BLaER1 (cell line): ENCODE data around the gene FBXL17.

Source experiments
- H3K27ac ChIP-seq: shearing (Covaris generic); formaldehyde crosslinking; 2 replicates; pipeline ENCODE4 v1.8.1; 2022
- H3K27me3 ChIP-seq: shearing (Covaris generic); formaldehyde crosslinking; 2 replicates; pipeline ENCODE4 v1.8.1; 2022
- H3K36me3 ChIP-seq: shearing (Covaris generic); formaldehyde crosslinking; 2 replicates; pipeline ENCODE4 v1.8.1; 2022
- H3K4me1 ChIP-seq: shearing (Covaris generic); formaldehyde crosslinking; 2 replicates; pipeline ENCODE4 v1.8.1; 2022
- H3K4me2 ChIP-seq: shearing (Covaris generic); formaldehyde crosslinking; 2 replicates; pipeline ENCODE4 v1.8.1; 2022
- H3K4me3 ChIP-seq: shearing (Covaris generic); formaldehyde crosslinking; 2 replicates; pipeline ENCODE4 v1.8.1; 2022
- H3K9ac ChIP-seq: shearing (Covaris generic); formaldehyde crosslinking; 2 replicates; pipeline ENCODE4 v1.8.1; 2022
- H3K9me3 ChIP-seq: shearing (Covaris generic); formaldehyde crosslinking; 2 replicates; pipeline ENCODE4 v1.8.1; 2022
- H4K20me1 ChIP-seq: shearing (Covaris generic); formaldehyde crosslinking; 2 replicates; pipeline ENCODE4 v1.8.1; 2022
- Cebpa-rat ChIP-seq: shearing (Covaris generic); IDR thresholded peaks from 2 replicates; pipeline ENCODE4 v1.8.1; 2022

FBXL17 gene

DNA sequence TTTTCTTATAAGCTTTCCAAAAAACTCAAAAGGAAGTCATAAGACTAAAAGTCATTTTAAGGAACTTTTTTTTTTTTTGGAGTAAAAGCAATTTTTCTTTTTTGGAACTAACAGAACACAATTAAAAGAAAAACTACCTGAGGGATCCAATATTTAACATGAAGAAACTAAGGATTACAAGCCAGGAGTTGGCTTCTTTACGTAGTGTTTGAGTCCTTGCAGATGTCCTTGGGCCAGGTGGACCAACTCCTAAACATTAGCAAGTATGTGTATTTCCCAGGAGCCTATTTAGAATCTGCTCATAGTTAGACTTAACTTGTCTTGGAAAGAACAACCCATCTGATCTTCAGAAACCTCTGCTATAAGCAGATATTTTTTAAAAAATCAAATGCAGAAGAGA, 557.1 kb downstream of the FBXL17 start:
- no peak overlapping the region for H3K9ac ChIP-seq
- no peaks in the 10 kb centered on the region for H3K36me3 ChIP-seq
- H3K4me2 ChIP-seq, result no peak overlapping the region
- H3K27me3 ChIP-seq, result no peaks in the 10 kb centered on the region
- H3K4me3 ChIP-seq, result no peak overlapping the region
- H3K4me1 ChIP-seq, result no peaks in the 10 kb centered on the region
- no peak overlapping the region for H3K27ac ChIP-seq
- no peak for TF ChIP-seq Cebpa-rat
- H3K9me3 ChIP-seq, result no peaks in the 10 kb centered on the region
- H4K20me1 ChIP-seq, result no peaks in the 10 kb centered on the region

GRCh38 chr5:107821288-107821687, 560.6 kb downstream of the FBXL17 start:
- Histone ChIP-seq H3K4me1 (no peaks in the 10 kb centered on the region), H3K27me3 (no peaks in the 10 kb centered on the region), H3K9me3 (no peaks in the 10 kb centered on the region), H3K27ac (no peak overlapping the region), H3K4me3 (no peak overlapping the region), H3K9ac (no peak overlapping the region), H3K4me2 (no peak overlapping the region), H4K20me1 (no peaks in the 10 kb centered on the region), H3K36me3 (no peaks in the 10 kb centered on the region)
- no peak for TF ChIP-seq Cebpa-rat

DNA sequence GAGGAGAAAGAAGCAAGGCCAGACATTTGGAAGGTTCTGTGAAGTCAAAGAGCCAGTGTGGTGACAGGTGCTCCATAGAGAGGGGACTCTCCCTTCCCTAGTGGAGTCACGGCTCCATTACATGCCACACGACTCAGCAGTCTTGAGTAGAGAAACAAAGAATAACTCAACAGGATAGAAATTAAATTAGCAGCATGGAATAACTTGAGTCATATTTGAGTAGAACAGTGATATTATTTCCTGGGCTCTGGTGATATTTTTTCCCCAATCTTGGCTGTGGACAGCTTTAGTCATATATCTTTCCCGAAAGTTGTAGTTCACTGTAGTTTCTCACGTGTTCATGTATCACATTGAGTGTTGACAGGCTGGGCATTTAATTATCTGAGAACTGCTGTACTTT, 561.5 kb downstream of the FBXL17 start:
- H3K4me2 ChIP-seq, result no peak overlapping the region
- H3K4me3 ChIP-seq, result no peak overlapping the region
- no peak overlapping the region for H3K9ac ChIP-seq
- no peak overlapping the region for H3K27ac ChIP-seq
- no peaks in the 10 kb centered on the region for H4K20me1 ChIP-seq
- H3K4me1 ChIP-seq, result no peaks in the 10 kb centered on the region
- no peaks in the 10 kb centered on the region for H3K36me3 ChIP-seq
- H3K27me3 ChIP-seq, result no peaks in the 10 kb centered on the region
- no peak for TF ChIP-seq Cebpa-rat
- no peaks in the 10 kb centered on the region for H3K9me3 ChIP-seq

DNA sequence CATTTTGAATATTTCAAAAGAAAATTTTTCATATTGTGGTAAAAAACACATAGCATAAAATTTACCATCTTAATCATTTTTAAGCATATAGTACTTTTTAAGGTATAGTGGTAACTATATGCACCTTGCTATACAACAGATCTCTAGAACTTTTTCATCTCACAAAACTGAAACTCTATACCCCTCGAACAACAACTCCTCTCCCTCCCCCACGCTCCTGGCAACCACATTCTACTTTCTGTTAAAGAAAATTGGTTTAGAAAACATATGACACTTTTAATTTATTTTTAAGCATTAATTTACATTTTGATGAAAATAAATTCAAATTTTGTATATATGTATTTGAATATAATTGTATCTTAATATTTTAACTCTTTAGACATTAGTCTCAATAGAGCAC, 563.9 kb downstream of the FBXL17 start:
- H3K9ac ChIP-seq, result no peak overlapping the region
- no peak overlapping the region for H3K4me3 ChIP-seq
- no peaks in the 10 kb centered on the region for H3K27me3 ChIP-seq
- H3K27ac ChIP-seq, result no peak overlapping the region
- H3K9me3 ChIP-seq, result no peaks in the 10 kb centered on the region
- H3K4me1 ChIP-seq, result no peaks in the 10 kb centered on the region
- no peak for TF ChIP-seq Cebpa-rat
- H3K36me3 ChIP-seq, result no peaks in the 10 kb centered on the region
- H3K4me2 ChIP-seq, result no peak overlapping the region
- H4K20me1 ChIP-seq, result no peaks in the 10 kb centered on the region

DNA sequence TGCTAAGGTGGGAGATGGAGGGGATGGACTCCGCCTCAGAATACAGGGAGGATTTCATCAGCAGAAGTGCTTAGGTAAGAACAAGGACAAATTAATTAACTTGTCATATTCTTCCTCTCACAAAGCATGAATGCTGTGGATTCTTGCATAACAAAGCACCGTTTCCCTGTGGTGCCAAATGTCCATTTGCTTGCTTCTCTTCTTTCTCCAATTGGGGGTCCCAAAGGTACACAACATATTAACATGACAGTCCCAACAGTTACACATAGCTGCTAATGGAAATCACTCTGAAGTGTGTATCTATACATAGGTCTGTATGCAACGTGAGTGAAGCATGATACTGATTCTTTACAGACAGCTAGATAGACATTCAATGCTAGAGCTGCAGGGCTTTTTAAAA, 564.5 kb downstream of the FBXL17 start:
- 0 out of 2 replicates have a peak, but pooled peaks cover 4% of the 10 kb centered on the region for H3K4me1 ChIP-seq
- H3K4me3 ChIP-seq, result no peak overlapping the region
- H3K27me3 ChIP-seq, result no peaks in the 10 kb centered on the region
- no peak overlapping the region for H3K9ac ChIP-seq
- H3K27ac ChIP-seq, result no peak overlapping the region
- H4K20me1 ChIP-seq, result no peaks in the 10 kb centered on the region
- no peaks in the 10 kb centered on the region for H3K9me3 ChIP-seq
- no peaks in the 10 kb centered on the region for H3K36me3 ChIP-seq
- no peak overlapping the region for H3K4me2 ChIP-seq
- TF ChIP-seq Cebpa-rat, result no peak

DNA sequence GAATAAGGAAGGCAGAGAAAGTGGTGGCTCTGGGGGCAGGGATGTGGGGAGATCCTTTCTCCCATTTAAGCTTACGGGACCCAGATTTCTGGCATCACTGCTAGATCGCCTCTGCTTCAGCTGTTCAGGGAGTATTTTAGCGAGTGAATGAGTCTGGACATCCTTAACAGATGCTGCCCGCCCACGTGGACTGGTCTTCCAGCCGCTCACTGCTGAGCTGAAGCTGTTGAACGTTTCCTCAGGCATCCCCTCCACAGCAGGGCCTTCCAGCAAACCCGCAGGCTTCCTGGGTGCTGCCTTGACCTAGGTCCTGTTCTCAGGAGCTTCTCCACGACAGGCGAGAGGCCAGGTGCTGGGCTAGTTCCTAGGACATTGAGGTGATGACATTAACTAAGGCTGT, 566.8 kb downstream of the FBXL17 start:
- Histone ChIP-seq H3K4me1 (0 out of 2 replicates have a peak, but pooled peaks cover 8% of the 10 kb centered on the region), H3K27ac (no peak overlapping the region), H3K27me3 (no peaks in the 10 kb centered on the region), H3K36me3 (no peaks in the 10 kb centered on the region), H3K4me3 (no peak overlapping the region), H3K9ac (no peak overlapping the region), H3K4me2 (no peak overlapping the region), H3K9me3 (no peaks in the 10 kb centered on the region), H4K20me1 (no peaks in the 10 kb centered on the region)
- no peak for TF ChIP-seq Cebpa-rat

- Histone ChIP-seq H3K4me1 (0 out of 2 replicates have a peak, but pooled peaks cover 8% of the 10 kb centered on the region), H3K36me3 (no peaks in the 10 kb centered on the region), H3K27ac (no peak overlapping the region), H3K4me3 (no peak overlapping the region), H3K9me3 (no peaks in the 10 kb centered on the region), H3K4me2 (no peak overlapping the region), H3K9ac (no peak overlapping the region), H3K27me3 (no peaks in the 10 kb centered on the region), H4K20me1 (no peaks in the 10 kb centered on the region)
- TF ChIP-seq Cebpa-rat, result no peak
Measured at GRCh38 chr5:107814183-107814827, 567.6 kb downstream of the FBXL17 start.

DNA sequence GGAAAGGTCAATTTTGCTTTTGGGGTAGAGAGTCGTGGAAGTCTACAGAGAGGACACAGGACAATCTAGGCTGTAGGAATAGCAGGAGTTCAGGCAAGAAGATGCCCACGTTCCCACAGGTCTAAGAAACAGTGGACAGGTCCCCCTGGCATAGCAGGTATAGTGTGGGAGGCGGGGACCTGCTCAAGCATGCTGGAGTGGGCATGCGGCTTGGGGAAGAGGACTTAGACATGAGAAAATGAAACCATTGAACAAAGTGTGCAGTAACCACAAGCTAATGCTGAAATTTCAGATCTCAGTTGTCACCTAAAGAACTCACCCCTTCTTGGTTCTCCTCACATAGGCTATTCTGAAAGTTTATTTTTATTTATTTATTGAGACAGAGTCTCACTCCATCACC, 568.3 kb downstream of the FBXL17 start:
- H3K36me3 ChIP-seq, result no peaks in the 10 kb centered on the region
- H3K27me3 ChIP-seq, result no peaks in the 10 kb centered on the region
- H3K4me2 ChIP-seq, result no peak overlapping the region
- H3K9me3 ChIP-seq, result no peaks in the 10 kb centered on the region
- H3K27ac ChIP-seq, result no peak overlapping the region
- no peak overlapping the region for H3K9ac ChIP-seq
- peaks cover 12% of the 10 kb centered on the region for H3K4me1 ChIP-seq
- no peaks in the 10 kb centered on the region for H4K20me1 ChIP-seq
- H3K4me3 ChIP-seq, result no peak overlapping the region
- TF ChIP-seq Cebpa-rat, result no peak

DNA sequence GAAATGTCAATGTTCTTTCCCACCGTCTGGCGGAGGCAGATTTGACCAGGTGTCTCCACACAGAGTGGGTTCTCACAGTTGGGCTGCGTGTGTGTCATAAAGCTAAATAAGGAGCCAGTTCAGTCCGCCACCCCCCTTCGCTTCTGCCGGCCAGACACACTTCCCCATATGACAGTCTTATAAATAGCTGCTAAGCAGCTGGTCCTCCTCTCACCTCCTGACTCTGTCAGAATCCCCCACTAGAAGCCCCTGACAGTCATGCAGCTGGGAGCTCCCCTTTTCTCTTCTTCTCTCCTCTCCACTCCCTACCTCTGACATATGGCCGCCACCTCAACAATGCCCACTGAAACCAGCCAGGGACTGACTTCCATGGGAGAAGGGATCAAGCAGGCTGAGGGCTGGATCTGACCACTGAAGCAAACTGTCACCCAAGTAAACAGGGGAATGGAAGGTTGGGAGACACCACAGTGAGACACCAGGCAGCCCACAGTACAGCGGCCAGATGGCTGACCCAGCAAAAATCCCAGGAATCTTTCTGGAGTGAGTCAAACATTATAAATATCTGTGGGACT, 569.2 kb downstream of the FBXL17 start:
- no peak overlapping the region for H3K4me2 ChIP-seq
- no peaks in the 10 kb centered on the region for H3K9me3 ChIP-seq
- H3K4me3 ChIP-seq, result no peak overlapping the region
- TF ChIP-seq Cebpa-rat, result no peak
- no peaks in the 10 kb centered on the region for H4K20me1 ChIP-seq
- peaks cover 13% of the 10 kb centered on the region for H3K4me1 ChIP-seq
- no peak overlapping the region for H3K9ac ChIP-seq
- H3K36me3 ChIP-seq, result no peaks in the 10 kb centered on the region
- no peak overlapping the region for H3K27ac ChIP-seq
- no peaks in the 10 kb centered on the region for H3K27me3 ChIP-seq

DNA sequence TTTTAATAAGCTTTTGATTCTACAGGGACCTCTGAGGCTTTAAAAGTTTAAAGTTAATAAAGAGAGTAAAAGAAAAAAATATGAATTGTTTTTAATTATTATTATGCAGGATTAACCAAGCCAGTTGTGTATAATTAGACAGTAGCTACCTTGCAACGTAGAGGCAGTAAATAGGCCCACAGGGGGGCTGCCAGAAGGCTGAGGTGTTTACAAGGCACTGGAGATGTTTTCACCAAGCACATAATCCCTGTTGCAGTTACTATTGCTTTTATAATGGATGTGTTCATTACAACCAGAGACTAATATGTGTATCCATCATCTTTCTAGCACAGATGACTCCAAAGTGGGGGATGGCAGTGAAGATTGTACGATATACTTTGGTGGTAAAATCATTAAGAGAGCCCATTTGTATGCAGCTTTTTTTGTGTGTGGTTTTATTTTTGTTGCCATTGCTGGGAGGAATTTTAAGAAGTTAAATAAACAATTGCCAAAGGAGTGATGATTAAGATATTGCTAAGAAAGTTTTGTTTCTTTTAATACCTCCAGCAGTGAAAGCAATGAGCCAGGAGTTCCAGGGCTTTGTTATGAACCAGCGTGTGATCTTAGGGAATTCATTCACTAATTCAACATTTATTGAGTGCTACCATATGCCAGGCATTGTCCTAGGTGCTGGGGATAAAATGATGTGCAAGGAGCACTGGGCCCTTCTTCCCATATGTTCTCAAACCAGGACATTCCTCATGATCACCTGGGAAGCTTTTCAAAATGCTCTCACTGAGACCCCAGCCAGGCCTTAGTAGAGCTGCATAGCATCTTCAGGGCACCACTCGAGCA, 572.5 kb downstream of the FBXL17 start:
- Histone ChIP-seq H3K27ac (no peak overlapping the region), H3K9me3 (no peaks in the 10 kb centered on the region), H3K4me2 (no peak overlapping the region), H3K27me3 (no peaks in the 10 kb centered on the region), H3K4me3 (no peak overlapping the region), H3K4me1 (peaks cover 13% of the 10 kb centered on the region), H3K9ac (no peak overlapping the region), H4K20me1 (no peaks in the 10 kb centered on the region), H3K36me3 (no peaks in the 10 kb centered on the region)
- no peak for TF ChIP-seq Cebpa-rat
